H9 (cell line): ENCODE results near the gene SEC23B. TPM values are rescaled to one million over a fixed set of nuclear protein-coding genes. Genes with fewer than 3 reads are reported as not detected.

Source experiments
- DNase-seq: peaks from one replicate; pipeline ENCODE4 v3.0.0-alpha.2; 2017
- H2AFZ ChIP-seq: one replicate; pipeline ENCODE4 v1.6.1; 2013; ENCODE audit warnings: mild to moderate bottlenecking, low read length, control low read depth, moderate library complexity
- H2AK5ac ChIP-seq: 2 replicates; pipeline ENCODE4 v1.6.1; 2013; ENCODE audit warnings: low read length, control low read depth, mixed read lengths; ENCODE audit not compliant: insufficient read length
- H2BK120ac ChIP-seq: one replicate; pipeline ENCODE4 v1.6.1; 2013; ENCODE audit warnings: low read depth, mild to moderate bottlenecking, low read length, control low read depth, inconsistent platforms; ENCODE audit not compliant: poor library complexity, severe bottlenecking
- H2BK12ac ChIP-seq: 2 replicates; pipeline ENCODE4 v1.6.1; 2013; ENCODE audit warnings: low read length, control low read depth, mixed read lengths, low read depth; ENCODE audit not compliant: insufficient read length
- H2BK15ac ChIP-seq: 2 replicates; pipeline ENCODE4 v1.6.1; 2013; ENCODE audit warnings: low read depth, low read length, control low read depth
- H2BK20ac ChIP-seq: one replicate; pipeline ENCODE4 v1.6.1; 2013; ENCODE audit warnings: low read depth, mild to moderate bottlenecking, low read length, control low read depth, inconsistent platforms; ENCODE audit not compliant: poor library complexity, severe bottlenecking
- H2BK5ac ChIP-seq: 2 replicates; pipeline ENCODE4 v1.6.1; 2013; ENCODE audit warnings: low read length, control low read depth, mixed read lengths; ENCODE audit not compliant: insufficient read length
- H3K14ac ChIP-seq: 2 replicates; pipeline ENCODE4 v1.6.1; 2013; ENCODE audit warnings: low read length, control low read depth; ENCODE audit not compliant: insufficient read depth
- H3K18ac ChIP-seq: 2 replicates; pipeline ENCODE4 v1.6.1; 2013; ENCODE audit warnings: low read depth, mild to moderate bottlenecking, mixed read lengths, low read length, control low read depth; ENCODE audit not compliant: insufficient read length
- H3K23ac ChIP-seq: 2 replicates; pipeline ENCODE4 v1.6.1; 2013; ENCODE audit warnings: low read length, control low read depth, mixed read lengths, low read depth; ENCODE audit not compliant: insufficient read length
- H3K23me2 ChIP-seq: 2 replicates; pipeline ENCODE4 v1.6.1; 2013; ENCODE audit warnings: low read depth, mild to moderate bottlenecking, mixed read lengths, low read length, control low read depth; ENCODE audit not compliant: insufficient read length, poor library complexity, severe bottlenecking
- H3K27ac ChIP-seq: 2 replicates; pipeline ENCODE4 v1.5.1; 2013; ENCODE audit warnings: low read length, control low read depth, mixed read lengths, low read depth; ENCODE audit not compliant: insufficient read length
- H3K27me3 ChIP-seq: 2 replicates; pipeline ENCODE4 v1.6.1; 2013; ENCODE audit warnings: low read length, control low read depth, inconsistent platforms; ENCODE audit not compliant: insufficient read depth
- H3K4ac ChIP-seq: 2 replicates; pipeline ENCODE4 v1.6.1; 2013; ENCODE audit warnings: low read depth, mild to moderate bottlenecking, control low read depth, inconsistent platforms, low read length, moderate library complexity
- H3K4me1 ChIP-seq: 2 replicates; pipeline ENCODE4 v1.6.1; 2013; ENCODE audit warnings: low read length, control low read depth, inconsistent platforms; ENCODE audit not compliant: insufficient read depth
- H3K4me2 ChIP-seq: 2 replicates; pipeline ENCODE4 v1.6.1; 2013; ENCODE audit warnings: low read length, control low read depth, mixed read lengths; ENCODE audit not compliant: insufficient read length, insufficient read depth
- H3K56ac ChIP-seq: 2 replicates; pipeline ENCODE4 v1.6.1; 2013; ENCODE audit warnings: low read depth, mild to moderate bottlenecking, mixed read lengths, low read length, control low read depth; ENCODE audit not compliant: insufficient read length
- H3K79me1 ChIP-seq: 2 replicates; pipeline ENCODE4 v1.6.1; 2013; ENCODE audit warnings: low read depth, mild to moderate bottlenecking, moderate library complexity, low read length, control low read depth, inconsistent platforms; ENCODE audit not compliant: insufficient read depth, poor library complexity, severe bottlenecking
- H3K79me2 ChIP-seq: 2 replicates; pipeline ENCODE4 v1.6.1; 2013; ENCODE audit warnings: low read length, control low read depth, inconsistent platforms; ENCODE audit not compliant: insufficient read depth
- H3K9ac ChIP-seq: 2 replicates; pipeline ENCODE4 v1.6.1; 2013; ENCODE audit warnings: low read length, control low read depth, mixed read lengths; ENCODE audit not compliant: insufficient read length; ENCODE audit errors: extremely low read depth
- H3K9me3 ChIP-seq: one replicate; pipeline ENCODE4 v1.6.1; 2013; ENCODE audit warnings: low read depth, low read length, inconsistent platforms; ENCODE audit not compliant: control insufficient read depth
- H3T11ph ChIP-seq: one replicate; pipeline ENCODE4 v1.6.1; 2013; ENCODE audit warnings: mild to moderate bottlenecking, low read length, control low read depth, inconsistent platforms
- H4K20me1 ChIP-seq: one replicate; pipeline ENCODE4 v1.6.1; 2013; ENCODE audit not compliant: control insufficient read depth, insufficient read length, insufficient read depth
- H4K5ac ChIP-seq: 2 replicates; pipeline ENCODE4 v1.6.1; 2013; ENCODE audit warnings: low read depth, mild to moderate bottlenecking, mixed read lengths, low read length, control low read depth; ENCODE audit not compliant: insufficient read length
- H4K8ac ChIP-seq: replicated peaks from 2 replicates; pipeline ENCODE4 v1.6.1; 2013; ENCODE audit warnings: low read length, control low read depth, mixed read lengths, low read depth; ENCODE audit not compliant: insufficient read length
- H4K91ac ChIP-seq: 2 replicates; pipeline ENCODE4 v1.6.1; 2013; ENCODE audit warnings: low read depth, mild to moderate bottlenecking, moderate library complexity, mixed read lengths, low read length, control low read depth; ENCODE audit not compliant: insufficient read length
- H3K27ac Mint-ChIP-seq, 3 experiments: 2 replicates in 2 of 3; 3 replicates in 1 of 3; pipeline ENCODE4 v1.8.0; 2020 to 2021; ENCODE audit warnings: mixed read lengths in 3 of 3, mild to moderate bottlenecking in 1 of 3, moderate library complexity in 1 of 3
- H3K27me3 Mint-ChIP-seq: 2 replicates; pipeline ENCODE4 v1.8.0; 2021; ENCODE audit warnings: low read depth, mild to moderate bottlenecking, moderate library complexity, mixed read lengths
- H3K36me3 Mint-ChIP-seq, 3 experiments: 2 replicates in 2 of 3; 3 replicates in 1 of 3; pipeline ENCODE4 v1.8.0; 2020 to 2021; ENCODE audit warnings: low read depth in 3 of 3, mixed read lengths in 3 of 3; ENCODE audit not compliant: insufficient read depth in 1 of 3
- H3K4me1 Mint-ChIP-seq, 2 experiments: 2 replicates each; pipeline ENCODE4 v1.8.0; 2020; ENCODE audit warnings: mixed read lengths in 2 of 2
- H3K4me3 Mint-ChIP-seq, 2 experiments: 2 replicates in 1 of 2; 3 replicates in 1 of 2; pipeline ENCODE4 v1.8.0; 2020 to 2021; ENCODE audit warnings: mild to moderate bottlenecking in 2 of 2, mixed read lengths in 2 of 2, moderate library complexity in 1 of 2
- H3K9me3 Mint-ChIP-seq, 2 experiments: 2 replicates in 1 of 2; 3 replicates in 1 of 2; pipeline ENCODE4 v1.8.0; 2020; ENCODE audit warnings: mild to moderate bottlenecking in 2 of 2, mixed read lengths in 2 of 2, moderate library complexity in 1 of 2
- WGBS: extraction: QIAGEN DNeasy Blood & Tissue Kit; methylation state at CpG from one replicate; pipeline ENCODE4 v1.1.7; 2013; ENCODE audit warnings: missing lambda C conversion rate, low lambda C conversion rate, mixed read lengths; ENCODE audit not compliant: insufficient read length; ENCODE audit errors: extremely low coverage; 5-methylcytosine and 5-hydroxymethylcytosine counted together
- total RNA-seq: library from RNA; stranded (reverse); gene quantifications from 2 replicates; pipeline ENCODE4 v1.2.1, GENCODE V29; 2021
- TF ChIP-seq, protein P1 (sequence below): fragments of 200-600 bp; sonication (generic); conservative IDR thresholded peaks from 3 replicates; pipeline ENCODE4 v1.8.0; 2021; ENCODE audit warnings: antibody characterized with exemption, mild to moderate bottlenecking

SEC23B gene
- total RNA-seq, 1 experiment from 2014 or later: 65.9 TPM

- Histone ChIP-seq H3K9me3 (no peaks in the 10 kb centered on the region), H3K9ac (no peak overlapping the region), H3K27me3 (no peaks in the 10 kb centered on the region), H2BK15ac (no peak overlapping the region), H2BK5ac (no peak overlapping the region), H2BK12ac (no peak overlapping the region), H3K4me1 (no peaks in the 10 kb centered on the region), H3K23ac (no peak overlapping the region), H3K27ac (no peak overlapping the region), H3K14ac (no peak overlapping the region), H3K4ac (no peak overlapping the region), H3T11ph (no peak overlapping the region), H2BK120ac (no peak overlapping the region), H4K20me1 (no peaks in the 10 kb centered on the region), H2BK20ac (no peak overlapping the region), H4K8ac (no peak overlapping the region), H3K18ac (no peak overlapping the region), H3K79me2 (peaks cover 5% of the 10 kb centered on the region; the same call in 1 of the 2 replicates), H2AFZ (no peak overlapping the region), H3K56ac (no peak overlapping the region), H3K4me2 (no peak overlapping the region), H4K91ac (no peak overlapping the region), H4K5ac (no peak overlapping the region), H2AK5ac (no peak overlapping the region), H3K79me1 (no peaks in the 10 kb centered on the region), H3K23me2 (peaks cover 9% of the 10 kb centered on the region)
- WGBS: no CpG with 5 or more reads among the region's 1 CpG
- no peaks in the 10 kb centered on the region for H3K9me3 Mint-ChIP-seq
- no peak overlapping the region for H3K27ac Mint-ChIP-seq
- H3K4me1 Mint-ChIP-seq: peaks cover 12 to 14% of the 10 kb centered on the region in 2 experiments
- TF ChIP-seq, protein P1, sequence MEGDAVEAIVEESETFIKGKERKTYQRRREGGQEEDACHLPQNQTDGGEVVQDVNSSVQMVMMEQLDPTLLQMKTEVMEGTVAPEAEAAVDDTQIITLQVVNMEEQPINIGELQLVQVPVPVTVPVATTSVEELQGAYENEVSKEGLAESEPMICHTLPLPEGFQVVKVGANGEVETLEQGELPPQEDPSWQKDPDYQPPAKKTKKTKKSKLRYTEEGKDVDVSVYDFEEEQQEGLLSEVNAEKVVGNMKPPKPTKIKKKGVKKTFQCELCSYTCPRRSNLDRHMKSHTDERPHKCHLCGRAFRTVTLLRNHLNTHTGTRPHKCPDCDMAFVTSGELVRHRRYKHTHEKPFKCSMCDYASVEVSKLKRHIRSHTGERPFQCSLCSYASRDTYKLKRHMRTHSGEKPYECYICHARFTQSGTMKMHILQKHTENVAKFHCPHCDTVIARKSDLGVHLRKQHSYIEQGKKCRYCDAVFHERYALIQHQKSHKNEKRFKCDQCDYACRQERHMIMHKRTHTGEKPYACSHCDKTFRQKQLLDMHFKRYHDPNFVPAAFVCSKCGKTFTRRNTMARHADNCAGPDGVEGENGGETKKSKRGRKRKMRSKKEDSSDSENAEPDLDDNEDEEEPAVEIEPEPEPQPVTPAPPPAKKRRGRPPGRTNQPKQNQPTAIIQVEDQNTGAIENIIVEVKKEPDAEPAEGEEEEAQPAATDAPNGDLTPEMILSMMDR: no peak
- H3K36me3 Mint-ChIP-seq: peaks cover 18 to 50% (median 48%) of the 10 kb centered on the region in 3 experiments; a peak in 5 of 7 replicates
- no peak for DNase-seq
- H3K27me3 Mint-ChIP-seq: no peaks in the 10 kb centered on the region; the same call in 1 of the 2 replicates
- no peak overlapping the region for H3K4me3 Mint-ChIP-seq
Measured at GRCh38 chr20:18511571-18511970, 3.8 kb downstream of the SEC23B start.
